OCI-LY3 (cell line): ENCODE results near the gene FAM53B.
"Not testable (repeated sequence)": the region's sequence is repeated elsewhere in the genome, so short reads cannot be mapped to it uniquely, and the experiment has no call there.

ENCODE experiments used
- H2AFZ ChIP-seq: fragments of 200-600, 300-600 bp; shearing (Covaris generic); 2 replicates; pipeline ENCODE4 v1.6.0; 2014; ENCODE audit warnings: antibody characterized with exemption, low read depth, low read length
- H3K27ac ChIP-seq: fragments of 200-600, 300-600 bp; sonication (generic); 2 replicates; pipeline ENCODE4 v1.5.1; 2014; ENCODE audit warnings: mild to moderate bottlenecking, low read length, moderate library complexity, mixed read lengths
- H3K27me3 ChIP-seq: fragments of 200-600, 300-600 bp; sonication (generic); 2 replicates; pipeline ENCODE4 v1.6.1; 2014; ENCODE audit warnings: low read depth, low read length, mixed read lengths
- H3K36me3 ChIP-seq: fragments of 200-600, 300-600 bp; sonication (generic); replicated peaks from 2 replicates; pipeline ENCODE3; 2014; ENCODE audit warnings: low read depth, low read length, mixed read lengths
- H3K4me1 ChIP-seq: fragments of 300-600, 200-600 bp; sonication (generic); 2 replicates; pipeline ENCODE4 v1.6.1; 2014; ENCODE audit warnings: low read length, mixed read lengths
- H3K4me2 ChIP-seq: fragments of 200-600, 300-600 bp; sonication (generic); 2 replicates; pipeline ENCODE4 v1.6.1; 2014; ENCODE audit warnings: low read length, mixed read lengths
- H3K4me3 ChIP-seq: fragments of 300-600, 200-600 bp; sonication (generic); 2 replicates; pipeline ENCODE4 v1.5.1; 2014; ENCODE audit warnings: antibody characterized with exemption, mild to moderate bottlenecking, low read length, moderate library complexity
- H3K79me2 ChIP-seq: fragments of 300-600, 200-600 bp; shearing (Covaris generic); 2 replicates; pipeline ENCODE4 v1.6.1; 2014; ENCODE audit warnings: mild to moderate bottlenecking, low read length, mixed read lengths
- H3K9ac ChIP-seq: fragments of 300-600, 200-600 bp; shearing (Covaris generic); 2 replicates; pipeline ENCODE4 v1.6.0; 2014; ENCODE audit warnings: mild to moderate bottlenecking, low read length, moderate library complexity
- H3K9me3 ChIP-seq: fragments of 200-600, 300-600 bp; shearing (Covaris generic); 2 replicates; pipeline ENCODE4 v1.6.1; 2014; ENCODE audit warnings: low read length, mixed read lengths; ENCODE audit not compliant: insufficient read depth
- H4K20me1 ChIP-seq: fragments of 200-600, 300-600 bp; sonication (generic); 2 replicates; pipeline ENCODE4 v1.6.1; 2016; ENCODE audit warnings: low read length, mixed read lengths; ENCODE audit not compliant: insufficient read depth
- CTCF ChIP-seq: fragments of 200-600, 300-600 bp; sonication (generic); IDR thresholded peaks from 2 replicates; pipeline ENCODE4 v1.5.1; 2014; ENCODE audit warnings: antibody characterized with exemption, low read length, low read depth
- EZH2phosphoT487 ChIP-seq: fragments of 200-600 bp; shearing (Covaris generic); IDR thresholded peaks from 2 replicates; pipeline ENCODE4 v1.6.1; 2018; ENCODE audit warnings: antibody characterized with exemption, mixed run types, low read depth

FAM53B gene

GRCh38 chr10:124612611-124613498 lies 131.3 kb downstream of the FAM53B start:
- Histone ChIP-seq H3K27me3 (no peaks in the 10 kb centered on the region), H3K27ac (no peak overlapping the region), H3K4me1 (peaks cover 24% of the 10 kb centered on the region), H3K4me3 (no peak overlapping the region), H3K4me2 (no peak overlapping the region), H3K9ac (no peak overlapping the region), H3K79me2 (no peaks in the 10 kb centered on the region), H3K36me3 (no peaks in the 10 kb centered on the region), H3K9me3 (no peaks in the 10 kb centered on the region), H2AFZ (no peak overlapping the region), H4K20me1 (peaks cover 35% of the 10 kb centered on the region)
- no peak for TF ChIP-seq EZH2phosphoT487
- TF ChIP-seq CTCF, result no peak

DNA sequence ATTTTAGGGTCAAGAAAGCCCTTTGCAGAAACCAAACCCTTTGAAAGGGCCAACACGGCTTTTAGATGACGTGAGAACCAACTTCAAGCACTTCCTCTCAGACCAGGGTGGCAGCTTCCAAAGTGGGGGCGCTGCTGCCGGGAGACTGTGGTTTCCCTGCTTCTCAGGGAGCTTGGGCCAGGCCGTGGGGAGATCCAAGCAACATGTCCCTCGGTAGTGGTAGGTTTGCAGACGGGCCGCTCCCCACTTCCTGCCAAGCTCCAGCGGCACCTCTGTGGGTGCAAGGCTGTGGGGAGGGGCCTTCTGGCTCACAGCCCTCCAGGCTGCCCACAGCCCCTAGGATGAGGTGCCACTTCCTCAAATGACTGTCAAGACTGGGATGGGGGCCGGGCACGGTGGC lies 132.4 kb downstream of the FAM53B start:
- no peak overlapping the region for H3K27ac ChIP-seq
- H3K9ac ChIP-seq, result no peak overlapping the region

GRCh38 chr10:124610851-124611250 lies 133.3 kb downstream of the FAM53B start:
- peaks cover 21% of the 10 kb centered on the region for H4K20me1 ChIP-seq
- H2AFZ ChIP-seq, H3K27ac ChIP-seq, H3K4me2 ChIP-seq, H3K9me3 ChIP-seq, H3K36me3 ChIP-seq, H3K79me2 ChIP-seq, H3K27me3 ChIP-seq, H3K9ac ChIP-seq, H3K4me3 ChIP-seq: not testable (repeated sequence)
- peaks cover 24% of the 10 kb centered on the region for H3K4me1 ChIP-seq

More for the DNA sequence above, 132.4 kb downstream of the FAM53B start:
- H3K79me2 ChIP-seq, result no peaks in the 10 kb centered on the region
- no peak overlapping the region for H2AFZ ChIP-seq
- H3K27me3 ChIP-seq, result no peaks in the 10 kb centered on the region
- no peak overlapping the region for H3K4me2 ChIP-seq
- TF ChIP-seq EZH2phosphoT487 (no peak), CTCF (no peak)
- H4K20me1 ChIP-seq, result peaks cover 26% of the 10 kb centered on the region
- H3K9me3 ChIP-seq, result no peaks in the 10 kb centered on the region
- H3K4me3 ChIP-seq, result no peak overlapping the region
- H3K36me3 ChIP-seq, result no peaks in the 10 kb centered on the region
- peaks cover 24% of the 10 kb centered on the region for H3K4me1 ChIP-seq

- Histone ChIP-seq H3K4me1 (peaks cover 24% of the 10 kb centered on the region), H4K20me1 (peaks cover 19% of the 10 kb centered on the region)
- not testable (repeated sequence) for H3K79me2 ChIP-seq, H3K27me3 ChIP-seq, H3K27ac ChIP-seq, H3K4me2 ChIP-seq, H3K36me3 ChIP-seq, H3K9me3 ChIP-seq, H3K4me3 ChIP-seq, H2AFZ ChIP-seq, H3K9ac ChIP-seq
These were observed 134.0 kb downstream of the FAM53B start for GRCh38 chr10:124610186-124610585.

DNA sequence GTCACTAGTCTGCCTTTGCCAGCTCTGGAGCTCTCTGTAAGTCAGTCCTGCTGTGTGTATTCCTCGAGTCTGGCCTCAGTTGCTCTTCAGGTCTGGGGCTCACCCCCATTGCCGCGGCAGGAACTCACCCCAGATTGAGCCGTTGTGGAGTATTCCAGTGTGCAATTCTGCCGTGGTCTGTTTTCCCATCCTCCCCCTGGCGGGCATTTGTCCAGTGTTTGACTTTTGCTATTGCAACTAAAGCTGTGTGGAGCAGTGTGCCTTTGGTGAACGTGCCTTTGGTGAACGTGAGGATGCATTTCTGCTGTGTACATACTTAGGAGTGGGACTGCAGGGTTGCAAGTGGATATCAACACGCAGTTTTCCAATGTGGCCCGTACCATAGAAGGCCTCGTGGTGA lies 134.5 kb downstream of the FAM53B start:
- Histone ChIP-seq H3K36me3 (no peaks in the 10 kb centered on the region), H3K27ac (no peak overlapping the region), H3K27me3 (no peaks in the 10 kb centered on the region), H3K9me3 (no peaks in the 10 kb centered on the region), H3K79me2 (no peaks in the 10 kb centered on the region), H2AFZ (no peak overlapping the region), H3K9ac (no peak overlapping the region), H3K4me1 (peaks cover 20% of the 10 kb centered on the region), H4K20me1 (peaks cover 14% of the 10 kb centered on the region), H3K4me2 (no peak overlapping the region), H3K4me3 (no peak overlapping the region)
- TF ChIP-seq CTCF (no peak), EZH2phosphoT487 (no peak)
